Purkinje cell (primary cell): ENCODE data around the gene KRTAP23-1. TPM values are rescaled to one million over a fixed set of nuclear protein-coding genes. Genes with fewer than 3 reads are reported as not detected.

ENCODE experiments used
- polyA plus RNA-seq: library from polyadenylated mRNA; unstranded; fragments of >200 nt; fragmentation: Nextera tagmentation; gene quantifications from 2 replicates; pipeline ENCODE4 v1.2.1, GENCODE V29; 2014

Gene KRTAP23-1, protein sequence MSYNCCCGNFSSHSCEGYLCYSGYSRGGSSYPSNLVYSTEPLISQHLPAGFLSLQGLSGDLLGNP
- not detected in 2 replicates for polyA plus RNA-seq

DNA sequence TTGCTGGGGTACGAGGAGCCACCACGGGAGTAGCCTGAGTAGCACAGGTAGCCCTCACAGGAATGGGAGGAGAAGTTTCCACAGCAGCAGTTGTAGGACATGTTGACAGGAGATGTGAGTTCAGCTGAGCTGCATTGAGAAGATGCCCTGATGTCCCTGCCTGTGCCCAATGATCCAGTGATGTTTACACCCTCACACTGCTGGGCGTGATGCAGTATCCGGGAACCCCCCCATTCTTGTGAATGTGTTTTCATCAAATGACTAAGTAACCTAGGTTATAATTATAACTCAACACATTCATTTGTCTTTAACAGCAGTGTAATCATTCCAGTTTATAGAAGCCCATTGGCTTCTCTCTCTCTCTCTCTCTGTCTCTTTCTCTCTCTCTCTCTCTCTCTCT is at the start of gene KRTAP23-1:
Gene KRTAP23-1 (minus strand): TSS at position 101 of the 400 bp plus-strand sequence. CDS start 0 bp downstream, at position 101.

DNA sequence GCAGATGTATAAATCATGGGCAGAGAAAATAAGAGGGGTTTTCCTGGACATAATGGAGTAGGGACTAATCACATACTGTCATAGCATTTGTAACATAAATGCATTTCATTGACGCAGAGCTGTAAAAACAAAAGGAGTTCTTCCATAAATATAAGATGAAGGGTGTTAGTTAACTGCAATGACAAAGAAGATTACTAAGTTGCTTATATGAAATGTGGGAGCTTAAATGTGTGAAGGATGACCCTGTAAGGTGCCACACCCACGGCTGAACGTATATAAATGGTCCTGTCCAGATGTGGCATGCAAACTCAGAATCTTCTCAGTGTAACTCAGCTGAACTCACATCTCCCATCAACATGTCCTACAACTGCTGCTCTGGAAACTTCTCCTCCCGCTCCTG is 47.3 kb upstream of the KRTAP23-1 start, which contains the start of gene KRTAP13-1:
Gene KRTAP13-1 (plus strand): TSS at position 301 of the 400 bp plus-strand sequence. CDS start 56 bp downstream, at position 357.

DNA sequence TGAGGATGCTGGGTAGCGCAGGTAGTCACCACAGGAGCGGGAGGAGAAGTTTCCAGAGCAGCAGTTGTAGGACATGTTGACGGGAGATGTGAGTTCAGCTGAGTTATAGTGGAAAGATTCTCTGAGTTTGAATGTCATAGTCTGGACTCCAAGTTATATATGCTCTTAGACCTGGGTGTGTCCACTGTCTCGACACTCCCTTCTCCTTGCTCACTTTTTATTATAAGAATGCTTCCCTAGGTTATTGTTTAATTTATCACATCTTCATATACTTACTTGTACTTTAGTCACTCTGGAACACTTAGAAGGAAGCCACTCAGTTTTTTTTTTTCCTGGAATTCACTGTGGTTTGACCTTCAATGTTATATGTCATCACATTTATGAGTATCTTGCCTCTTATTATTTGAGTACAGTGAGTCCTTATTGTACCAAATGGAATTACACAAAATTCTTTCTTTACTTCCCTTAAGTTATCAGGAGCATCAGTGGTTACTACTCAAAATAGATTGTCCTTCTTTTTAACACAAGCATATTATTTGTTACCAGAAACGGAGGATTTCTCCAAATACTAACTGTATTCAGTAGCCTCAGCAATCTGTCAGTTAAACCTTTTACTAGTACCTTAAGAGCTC is 23.8 kb upstream of the KRTAP23-1 start, which contains the start of gene KRTAP13-2:
Gene KRTAP13-2 (minus strand): TSS at position 133 of the 632 bp plus-strand sequence. CDS start 58 bp downstream, at position 75.

DNA sequence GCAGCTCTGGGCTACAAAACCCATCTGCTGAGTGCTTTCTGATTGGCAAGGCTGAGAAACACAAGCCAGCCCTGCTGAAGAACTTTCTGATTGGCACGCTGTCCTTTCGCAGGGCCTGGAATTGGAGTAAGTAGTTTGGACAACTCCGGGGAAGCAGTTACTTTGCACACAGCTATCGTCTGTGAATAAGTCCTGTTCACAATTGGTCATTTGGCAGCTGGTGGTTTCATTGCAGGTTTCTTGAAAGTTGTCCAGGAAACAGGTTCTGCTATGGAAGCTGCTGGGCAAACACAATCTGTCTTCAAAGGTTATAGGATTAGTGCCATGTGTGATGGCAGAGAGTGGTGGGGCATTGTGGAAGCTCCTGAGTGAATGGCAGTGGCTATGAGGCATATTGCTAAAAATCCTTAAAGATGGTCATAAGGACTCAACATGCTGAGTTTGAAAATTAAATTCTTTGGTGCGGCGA is 11.1 kb downstream of the KRTAP23-1 start, which contains the start of gene KRTAP27-1:
Gene KRTAP27-1 (minus strand): TSS at position 419 of the 469 bp plus-strand sequence. CDS start 26 bp downstream, at position 393.

DNA sequence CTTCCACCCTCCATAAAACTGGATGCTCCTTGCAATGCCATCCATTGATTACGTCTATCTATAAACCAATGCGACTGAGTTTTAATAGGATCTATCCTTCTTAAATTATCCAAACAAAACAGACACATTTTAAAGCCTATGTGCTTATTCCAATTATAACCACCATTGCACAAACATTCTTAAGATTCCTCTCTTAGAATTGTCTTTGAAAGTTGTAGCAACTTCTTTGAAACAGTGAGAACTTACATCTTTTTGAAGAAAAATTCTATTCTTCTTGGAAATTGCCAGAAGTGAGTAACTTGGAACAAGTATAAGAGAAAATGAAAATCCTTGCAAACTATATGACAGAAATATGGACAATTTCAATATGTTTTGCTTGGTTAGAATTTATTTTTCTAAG is 28.2 kb downstream of the KRTAP23-1 start, which contains the start of gene KRTAP26-1:
Gene KRTAP26-1 (minus strand): TSS at position 101 of the 400 bp plus-strand sequence. CDS start 280 bp downstream, outside the sequence.

Other genes starting within 250 kb of the KRTAP23-1 start
- not detected in 2 replicates for gene CLDN17, start 181.8 kb downstream of the KRTAP23-1 start, polyA plus RNA-seq
- not detected in 2 replicates for gene CLDN8, start 132.5 kb downstream of the KRTAP23-1 start, polyA plus RNA-seq
- not detected in 2 replicates for gene KRTAP24-1, start 65.7 kb downstream of the KRTAP23-1 start, polyA plus RNA-seq
- not detected in 2 replicates for gene KRTAP25-1, start 59.1 kb downstream of the KRTAP23-1 start, polyA plus RNA-seq
- gene KRTAP26-1, start 28.3 kb downstream of the KRTAP23-1 start, polyA plus RNA-seq: not detected in 2 replicates
- gene KRTAP27-1, start 10.9 kb downstream of the KRTAP23-1 start, polyA plus RNA-seq: not detected in 2 replicates
- not detected in 2 replicates for gene KRTAP13-2, start 23.7 kb upstream of the KRTAP23-1 start, polyA plus RNA-seq
- gene KRTAP13-1, start 47.4 kb upstream of the KRTAP23-1 start, polyA plus RNA-seq: not detected in 2 replicates
- not detected in 2 replicates for gene KRTAP13-3, start 77.3 kb upstream of the KRTAP23-1 start, polyA plus RNA-seq
- not detected in 2 replicates for gene KRTAP13-4, start 81.6 kb upstream of the KRTAP23-1 start, polyA plus RNA-seq
- gene KRTAP15-1, start 91.7 kb upstream of the KRTAP23-1 start, polyA plus RNA-seq: not detected in 2 replicates
- gene KRTAP19-1, start 131.8 kb upstream of the KRTAP23-1 start, polyA plus RNA-seq: not detected in 2 replicates
- not detected in 2 replicates for gene KRTAP19-2, start 138.8 kb upstream of the KRTAP23-1 start, polyA plus RNA-seq
- gene KRTAP19-3, start 143.4 kb upstream of the KRTAP23-1 start, polyA plus RNA-seq: not detected in 2 replicates
- not detected in 2 replicates for gene KRTAP19-4, start 148.6 kb upstream of the KRTAP23-1 start, polyA plus RNA-seq
- gene KRTAP19-5, start 153.5 kb upstream of the KRTAP23-1 start, polyA plus RNA-seq: not detected in 2 replicates
- not detected in 2 replicates for gene KRTAP19-6, start 193.3 kb upstream of the KRTAP23-1 start, polyA plus RNA-seq
- not detected in 2 replicates for gene KRTAP19-7, start 212.7 kb upstream of the KRTAP23-1 start, polyA plus RNA-seq
- not detected in 2 replicates for gene KRTAP22-2, start 241.8 kb upstream of the KRTAP23-1 start, polyA plus RNA-seq
- gene KRTAP6-3, start 243.8 kb upstream of the KRTAP23-1 start, polyA plus RNA-seq: not detected in 2 replicates